ENCODE results near the gene SLN.

DNA sequence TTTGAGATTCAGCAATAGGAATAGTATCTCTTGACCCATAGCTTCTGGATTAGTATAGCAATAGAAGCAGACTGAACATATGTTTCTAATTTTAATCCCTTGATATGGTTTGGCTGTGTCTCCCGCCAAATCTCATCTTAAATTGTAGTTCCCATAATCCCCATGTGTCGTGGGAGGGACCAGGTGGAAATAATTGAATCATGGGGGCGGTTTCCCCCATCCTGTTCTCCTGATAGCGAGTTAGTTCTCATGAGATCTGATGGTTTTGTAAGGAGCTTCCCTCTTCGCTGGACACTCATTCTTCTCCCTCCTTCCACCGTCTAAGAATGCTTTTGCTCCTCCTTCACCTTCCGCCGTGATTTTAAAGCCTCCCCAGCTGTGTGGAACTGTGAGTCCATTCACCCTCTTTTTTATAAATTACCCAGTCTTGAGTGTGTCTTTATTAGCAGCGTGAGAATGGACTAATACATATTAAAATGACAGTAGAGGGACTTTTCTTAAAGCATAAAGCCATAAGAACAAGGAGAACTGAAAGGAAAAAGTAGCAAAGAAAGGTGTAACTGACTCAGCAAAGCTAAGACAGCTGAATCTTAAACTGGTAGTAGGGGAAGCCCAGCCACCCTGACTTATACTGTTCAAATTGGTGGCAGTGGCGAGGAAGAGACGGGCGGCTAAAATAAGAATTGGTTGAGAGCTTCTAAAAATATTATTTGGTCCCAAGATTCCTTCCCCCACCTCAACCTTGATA lies 20.3 kb upstream of the SLN start:
- TF ChIP-seq, protein P1, sequence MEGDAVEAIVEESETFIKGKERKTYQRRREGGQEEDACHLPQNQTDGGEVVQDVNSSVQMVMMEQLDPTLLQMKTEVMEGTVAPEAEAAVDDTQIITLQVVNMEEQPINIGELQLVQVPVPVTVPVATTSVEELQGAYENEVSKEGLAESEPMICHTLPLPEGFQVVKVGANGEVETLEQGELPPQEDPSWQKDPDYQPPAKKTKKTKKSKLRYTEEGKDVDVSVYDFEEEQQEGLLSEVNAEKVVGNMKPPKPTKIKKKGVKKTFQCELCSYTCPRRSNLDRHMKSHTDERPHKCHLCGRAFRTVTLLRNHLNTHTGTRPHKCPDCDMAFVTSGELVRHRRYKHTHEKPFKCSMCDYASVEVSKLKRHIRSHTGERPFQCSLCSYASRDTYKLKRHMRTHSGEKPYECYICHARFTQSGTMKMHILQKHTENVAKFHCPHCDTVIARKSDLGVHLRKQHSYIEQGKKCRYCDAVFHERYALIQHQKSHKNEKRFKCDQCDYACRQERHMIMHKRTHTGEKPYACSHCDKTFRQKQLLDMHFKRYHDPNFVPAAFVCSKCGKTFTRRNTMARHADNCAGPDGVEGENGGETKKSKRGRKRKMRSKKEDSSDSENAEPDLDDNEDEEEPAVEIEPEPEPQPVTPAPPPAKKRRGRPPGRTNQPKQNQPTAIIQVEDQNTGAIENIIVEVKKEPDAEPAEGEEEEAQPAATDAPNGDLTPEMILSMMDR (IDR thresholded peaks at IDR 0.05) = no peak
- TF ChIP-seq POLR2AphosphoS5 (IDR thresholded peaks at IDR 0.05) (no peak), POLR2A (IDR thresholded peaks at IDR 0.05) (no peak)

Measured in breast epithelium (tissue), 3 donors.